ENCODE measurements around the gene HSFX3. TPM values are rescaled to one million over a fixed set of nuclear protein-coding genes. Genes with fewer than 3 reads are reported as not detected.

The HSFX3 gene
- total and polyA plus RNA-seq, 2 of the 13 experiments (the other 11 are each of a cell fraction or from before 2014, with no cell fraction given), result not detected

- TF ChIP-seq ZFP36L1 (CRISPR knock-in tag; IDR thresholded peaks at IDR 0.05), result no peak
- peak; percentile 61; the same call in 1 of the 2 replicates for TF ChIP-seq ZNF501 (CRISPR knock-in tag; IDR thresholded peaks at IDR 0.05)
- TF ChIP-seq, protein P1, sequence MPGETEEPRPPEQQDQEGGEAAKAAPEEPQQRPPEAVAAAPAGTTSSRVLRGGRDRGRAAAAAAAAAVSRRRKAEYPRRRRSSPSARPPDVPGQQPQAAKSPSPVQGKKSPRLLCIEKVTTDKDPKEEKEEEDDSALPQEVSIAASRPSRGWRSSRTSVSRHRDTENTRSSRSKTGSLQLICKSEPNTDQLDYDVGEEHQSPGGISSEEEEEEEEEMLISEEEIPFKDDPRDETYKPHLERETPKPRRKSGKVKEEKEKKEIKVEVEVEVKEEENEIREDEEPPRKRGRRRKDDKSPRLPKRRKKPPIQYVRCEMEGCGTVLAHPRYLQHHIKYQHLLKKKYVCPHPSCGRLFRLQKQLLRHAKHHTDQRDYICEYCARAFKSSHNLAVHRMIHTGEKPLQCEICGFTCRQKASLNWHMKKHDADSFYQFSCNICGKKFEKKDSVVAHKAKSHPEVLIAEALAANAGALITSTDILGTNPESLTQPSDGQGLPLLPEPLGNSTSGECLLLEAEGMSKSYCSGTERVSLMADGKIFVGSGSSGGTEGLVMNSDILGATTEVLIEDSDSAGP (CRISPR knock-in tag; IDR thresholded peaks at IDR 0.05; ENCODE audit: borderline replicate concordance), result peak; percentile 53
- no peak for TF ChIP-seq ZNF354B (CRISPR knock-in tag; IDR thresholded peaks at IDR 0.05)
- TF ChIP-seq ZMYM2 (CRISPR knock-in tag; IDR thresholded peaks at IDR 0.05), result 0 out of 2 replicates have a peak, but pooled peaks have one; percentile 26
- 0 out of 2 replicates have a peak, but pooled peaks have one; percentile 10 for TF ChIP-seq MTA1 (CRISPR knock-in tag; IDR thresholded peaks at IDR 0.05; ENCODE audit: borderline replicate concordance)
- peak; percentile 76 for TF ChIP-seq CREM (IDR thresholded peaks at IDR 0.05)
- no peak for TF ChIP-seq CREM (CRISPR knock-in tag; IDR thresholded peaks at IDR 0.05)
- TF ChIP-seq POLR2A (IDR thresholded peaks at IDR 0.05; ENCODE audit: insufficient read depth in 1 of 2, low read depth in 2 of 2, low read length in 2 of 2), result peak; percentile 50; a peak in 2 of 4 replicates
- TF ChIP-seq, protein P2, sequence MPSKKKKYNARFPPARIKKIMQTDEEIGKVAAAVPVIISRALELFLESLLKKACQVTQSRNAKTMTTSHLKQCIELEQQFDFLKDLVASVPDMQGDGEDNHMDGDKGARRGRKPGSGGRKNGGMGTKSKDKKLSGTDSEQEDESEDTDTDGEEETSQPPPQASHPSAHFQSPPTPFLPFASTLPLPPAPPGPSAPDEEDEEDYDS (CRISPR knock-in tag; IDR thresholded peaks at IDR 0.05), result peak; percentile 48; the same call in 1 of the 2 replicates
- peak; percentile 57; the same call in 1 of the 2 replicates for TF ChIP-seq IRF2 (CRISPR knock-in tag; IDR thresholded peaks at IDR 0.05)
- 0 out of 2 replicates have a peak, but pooled peaks have one; percentile 67 for TF ChIP-seq ZBTB20 (CRISPR knock-in tag; IDR thresholded peaks at IDR 0.05; ENCODE audit: borderline replicate concordance, low read depth)
- TF ChIP-seq HNRNPLL (IDR thresholded peaks at IDR 0.05; ENCODE audit: low read depth, low read length, poor library complexity, severe bottlenecking), result peak; percentile 57
- peak; percentile 72; the same call in 1 of the 2 replicates for TF ChIP-seq ELF1 (CRISPR knock-in tag; IDR thresholded peaks at IDR 0.05)
- TF ChIP-seq ZNF562 (CRISPR knock-in tag; IDR thresholded peaks at IDR 0.05; ENCODE audit: borderline replicate concordance), result no peak
- no peak for TF ChIP-seq ZFP62 (CRISPR knock-in tag; IDR thresholded peaks at IDR 0.05)
- TF ChIP-seq HDAC2 (CRISPR knock-in tag; IDR thresholded peaks at IDR 0.05), result peak; percentile 75
- no peak for TF ChIP-seq NONO (IDR thresholded peaks at IDR 0.05)
- TF ChIP-seq NONO (CRISPR knock-in tag; conservative IDR thresholded peaks at IDR 0.05), result peak; percentile 57; the same call in 1 of the 2 replicates
- TF ChIP-seq, protein P3, sequence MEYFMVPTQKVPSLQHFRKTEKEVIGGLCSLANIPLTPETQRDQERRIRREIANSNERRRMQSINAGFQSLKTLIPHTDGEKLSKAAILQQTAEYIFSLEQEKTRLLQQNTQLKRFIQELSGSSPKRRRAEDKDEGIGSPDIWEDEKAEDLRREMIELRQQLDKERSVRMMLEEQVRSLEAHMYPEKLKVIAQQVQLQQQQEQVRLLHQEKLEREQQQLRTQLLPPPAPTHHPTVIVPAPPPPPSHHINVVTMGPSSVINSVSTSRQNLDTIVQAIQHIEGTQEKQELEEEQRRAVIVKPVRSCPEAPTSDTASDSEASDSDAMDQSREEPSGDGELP (IDR thresholded peaks at IDR 0.05; ENCODE audit: borderline replicate concordance, low read depth), result no peak; the same call in 1 of the 2 replicates
- no peak for TF ChIP-seq JUND (CRISPR knock-in tag; IDR thresholded peaks at IDR 0.05)
- TF ChIP-seq, protein P4, sequence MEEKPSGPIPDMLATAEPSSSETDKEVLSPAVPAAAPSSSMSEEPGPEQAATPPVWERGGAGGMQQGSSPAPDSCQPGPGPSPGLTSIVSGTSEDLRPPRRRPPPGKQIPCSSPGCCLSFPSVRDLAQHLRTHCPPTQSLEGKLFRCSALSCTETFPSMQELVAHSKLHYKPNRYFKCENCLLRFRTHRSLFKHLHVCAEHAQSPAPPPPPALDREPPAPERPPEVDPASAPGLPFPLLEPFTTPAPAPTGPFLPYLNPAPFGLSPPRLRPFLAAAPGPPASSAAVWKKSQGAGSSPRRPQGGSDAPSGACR (CRISPR knock-in tag; IDR thresholded peaks at IDR 0.05), result no peak
- TF ChIP-seq SOX6 (IDR thresholded peaks at IDR 0.05), result no peak
- peak; percentile 60 for TF ChIP-seq SOX6 (CRISPR knock-in tag; IDR thresholded peaks at IDR 0.05)
- 0 out of 2 replicates have a peak, but pooled peaks have one; percentile 30 for TF ChIP-seq ZGPAT (CRISPR knock-in tag; IDR thresholded peaks at IDR 0.05)
- TF ChIP-seq FIP1L1 (IDR thresholded peaks at IDR 0.05; ENCODE audit: borderline replicate concordance, insufficient read depth, low read depth, low read length), result no peak
Observed at GRCh38 chrX:149540621-149541520, 8.9 kb downstream of the HSFX3 start, which contains the start of gene EOLA1 (continued).
